Ramos (cell line): Measurements from ENCODE around the gene TRIM14.

Experiments used
- in situ Hi-C: fragments of 300-500 bp; cut with MboI; formaldehyde crosslinking; loops from one replicate; pipeline ENCODE4 v1.14.3; 2022; ENCODE audit warnings: low sequenced_read_pairs; ENCODE audit not compliant: unreplicated experiment

The TRIM14 gene

GRCh38 chr9:98064623-98065392, 54.2 kb downstream of the TRIM14 start:
- in situ Hi-C loops, result loop anchor here (5.0 to 25.0 kb wide), 2 partner anchors 192 to 722 kb away; partner anchors contain the start of genes ANKS6 and TBC1D2

GRCh38 chr9:98062161-98062560, 56.9 kb downstream of the TRIM14 start:
- in situ Hi-C loops, result loop anchor here (25.0 kb wide), 1 partner anchor 725 kb away; the partner anchor contains the start of gene ANKS6

- in situ Hi-C loops, result loop anchor here (25.0 kb wide), 1 partner anchor 730 kb away; the partner anchor contains the start of gene ANKS6
Measured at GRCh38 chr9:98057138-98057799, 61.8 kb downstream of the TRIM14 start.

GRCh38 chr9:98056269-98057137, 62.5 kb downstream of the TRIM14 start, which contains the start of gene NANS:
Gene NANS (plus strand): TSS chr9:98056732. CDS start chr9:98056809, 77 bp downstream.
- in situ Hi-C loops, result loop anchor here (25.0 kb wide), 1 partner anchor 731 kb away; the partner anchor contains the start of gene ANKS6

GRCh38 chr9:98054376-98054951, 64.6 kb downstream of the TRIM14 start:
- in situ Hi-C loops, result loop anchor here (25.0 kb wide), 1 partner anchor 733 kb away; the partner anchor contains the start of gene ANKS6

GRCh38 chr9:98050351-98050750, 68.7 kb downstream of the TRIM14 start:
- in situ Hi-C loops, result loop anchor here (25.0 kb wide), 1 partner anchor 737 kb away; the partner anchor contains the start of gene ANKS6

- in situ Hi-C loops, result loop anchor here (25.0 kb wide), 1 partner anchor 738 kb away; the partner anchor contains the start of gene ANKS6
Measured at GRCh38 chr9:98049288-98050072, 69.5 kb downstream of the TRIM14 start.

- in situ Hi-C loops, result no loop called here
Measured at GRCh38 chr9:98047002-98047401, 72.0 kb downstream of the TRIM14 start.

- in situ Hi-C loops, result no loop called here
Measured at GRCh38 chr9:98046180-98046543, 72.9 kb downstream of the TRIM14 start.

- in situ Hi-C loops, result no loop called here
Measured at GRCh38 chr9:98045234-98046179, 73.5 kb downstream of the TRIM14 start.

GRCh38 chr9:98043915-98044314, 75.1 kb downstream of the TRIM14 start:
- in situ Hi-C loops, result no loop called here

- in situ Hi-C loops, result no loop called here
Measured at GRCh38 chr9:98040212-98040611, 78.8 kb downstream of the TRIM14 start.

- in situ Hi-C loops, result no loop called here
Measured at GRCh38 chr9:98039607-98040017, 79.4 kb downstream of the TRIM14 start.

- in situ Hi-C loops, result no loop called here
Measured at GRCh38 chr9:98038958-98039357, 80.1 kb downstream of the TRIM14 start.

- in situ Hi-C loops, result no loop called here
Measured at GRCh38 chr9:98037357-98037756, 81.7 kb downstream of the TRIM14 start.

GRCh38 chr9:98034593-98035546, 84.2 kb downstream of the TRIM14 start:
- in situ Hi-C loops, result no loop called here

- in situ Hi-C loops, result no loop called here
Measured at GRCh38 chr9:98031935-98032334, 87.1 kb downstream of the TRIM14 start.
